GM19043 (cell line): ENCODE data around the gene INSYN2A.

Experiments used
- ATAC-seq: cut with Tn5 transposase; IDR thresholded peaks from one replicate; pipeline ENCODE4 v1.9.1; 2021; ENCODE audit warnings: low read depth; ENCODE audit not compliant: unreplicated experiment

The INSYN2A gene, protein sequence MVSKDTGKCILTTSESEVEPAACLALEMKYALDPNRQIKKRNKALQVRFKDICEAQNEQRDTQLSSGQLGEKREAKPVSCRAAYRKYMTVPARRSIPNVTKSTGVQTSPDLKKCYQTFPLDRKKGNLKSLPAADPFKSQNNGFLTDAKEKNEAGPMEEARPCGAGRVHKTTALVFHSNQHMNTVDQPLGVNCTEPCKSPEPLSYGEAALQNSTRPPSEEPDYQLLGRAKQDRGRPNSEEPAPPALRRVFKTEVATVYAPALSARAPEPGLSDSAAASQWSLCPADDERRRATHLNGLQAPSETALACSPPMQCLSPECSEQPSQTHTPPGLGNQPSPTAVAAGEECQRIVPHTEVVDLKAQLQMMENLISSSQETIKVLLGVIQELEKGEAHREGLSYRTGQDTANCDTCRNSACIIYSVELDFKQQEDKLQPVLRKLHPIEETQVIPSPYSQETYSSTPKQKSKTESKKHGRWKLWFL

DNA sequence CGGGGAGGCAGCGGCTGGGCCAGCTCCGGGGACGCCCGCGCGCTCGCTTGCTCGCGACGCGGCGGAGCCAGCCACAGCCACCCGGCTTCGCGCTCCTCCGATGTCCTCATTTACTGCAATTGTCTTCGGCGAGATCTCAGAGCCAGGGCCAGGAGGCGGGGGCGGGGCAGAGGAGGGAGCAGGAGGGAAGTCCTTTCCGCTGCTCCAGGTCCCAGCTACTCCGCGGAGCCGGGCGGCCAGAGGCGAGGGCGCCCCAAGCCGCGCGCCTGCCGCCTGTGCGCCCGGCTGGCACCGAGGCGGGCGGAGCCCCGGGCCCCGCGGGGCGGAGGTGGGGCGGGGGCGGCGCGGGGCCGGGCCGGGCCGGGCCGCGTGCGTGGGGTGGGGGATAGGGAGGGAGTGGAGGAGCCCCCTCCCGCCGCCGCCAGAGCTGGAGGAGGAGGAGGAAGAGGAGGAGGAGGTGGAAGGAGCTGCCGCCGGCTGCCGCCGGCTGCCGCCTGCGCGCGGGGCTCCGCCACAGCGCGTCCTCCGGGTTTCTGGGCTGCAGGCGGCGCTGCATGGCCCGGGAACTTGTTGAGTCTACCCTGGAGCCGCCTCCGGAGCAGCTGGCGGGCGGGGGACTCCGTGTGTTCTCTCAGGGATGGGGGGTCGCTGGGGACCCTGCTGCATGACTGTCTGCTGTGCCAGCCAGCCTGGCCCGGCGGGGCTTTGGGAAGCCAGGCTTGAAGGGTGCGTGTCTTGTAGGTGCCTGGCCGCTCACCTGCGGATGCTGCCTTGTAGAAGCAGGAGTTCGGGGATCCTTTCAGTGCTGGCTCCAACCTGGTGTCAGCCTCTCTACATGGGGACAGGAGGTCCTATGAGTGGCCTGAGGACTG, at the start of gene INSYN2A:
Gene INSYN2A, minus strand, starts transcription at position 310 of the 872 bp plus-strand sequence. CDS start 20,196 bp downstream, outside the sequence.
- no peak for ATAC-seq

DNA sequence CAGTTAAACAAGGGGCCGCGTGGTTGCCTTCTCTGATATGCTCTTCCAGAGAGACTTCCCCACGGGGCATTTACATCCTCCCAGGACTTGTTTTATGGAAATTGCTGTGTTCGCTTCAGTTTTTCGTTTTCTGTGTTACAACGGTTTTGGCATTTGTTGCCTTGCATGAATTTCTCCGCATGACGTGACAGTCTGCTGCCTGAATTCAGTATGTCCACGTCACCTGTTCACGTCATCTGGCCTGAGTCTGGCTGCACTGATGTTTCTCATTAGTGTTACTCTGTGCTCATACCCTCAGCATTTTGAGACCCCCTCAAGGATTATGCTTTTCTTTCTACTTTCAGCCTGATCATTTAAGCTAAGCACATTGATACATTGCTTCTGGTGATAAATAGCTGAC, 49.1 kb upstream of the INSYN2A start:
- ATAC-seq: no peak

DNA sequence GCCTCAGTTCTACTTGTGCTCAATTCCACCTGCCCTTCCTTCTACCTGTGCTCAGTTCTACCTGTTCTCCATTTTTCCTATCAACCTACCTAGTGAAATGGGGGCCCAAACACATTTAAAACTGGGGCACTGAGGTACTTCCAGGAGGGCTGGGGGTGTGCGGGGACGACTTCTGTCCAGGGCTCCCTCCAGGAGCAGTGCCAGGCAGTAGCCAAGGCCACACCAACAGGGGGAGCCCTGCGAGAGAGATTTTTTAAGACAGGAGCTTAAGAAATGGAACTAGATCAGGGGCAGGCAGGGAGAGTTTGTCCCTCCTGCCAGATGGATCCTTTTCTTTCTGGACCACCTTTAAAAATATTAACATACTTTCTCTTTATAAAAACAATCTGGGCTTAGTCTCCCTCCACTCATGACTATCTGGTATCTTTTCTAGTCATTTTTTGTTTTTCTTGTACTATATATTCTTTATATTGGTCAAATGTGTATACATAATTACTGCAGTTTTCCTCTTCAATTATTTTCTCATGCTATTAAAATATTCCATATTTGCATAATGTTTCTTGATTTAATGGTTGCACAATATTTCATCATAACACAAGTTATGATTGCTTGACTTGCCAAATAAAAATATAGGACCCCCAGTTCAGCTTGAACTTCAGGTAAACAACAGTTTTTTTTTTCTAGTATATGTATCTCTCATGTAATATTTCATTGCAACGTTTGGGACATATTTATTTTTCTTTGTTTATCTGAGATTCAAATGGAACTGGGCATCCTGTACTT, 47.3 kb upstream of the INSYN2A start:
- ATAC-seq: no peak

DNA sequence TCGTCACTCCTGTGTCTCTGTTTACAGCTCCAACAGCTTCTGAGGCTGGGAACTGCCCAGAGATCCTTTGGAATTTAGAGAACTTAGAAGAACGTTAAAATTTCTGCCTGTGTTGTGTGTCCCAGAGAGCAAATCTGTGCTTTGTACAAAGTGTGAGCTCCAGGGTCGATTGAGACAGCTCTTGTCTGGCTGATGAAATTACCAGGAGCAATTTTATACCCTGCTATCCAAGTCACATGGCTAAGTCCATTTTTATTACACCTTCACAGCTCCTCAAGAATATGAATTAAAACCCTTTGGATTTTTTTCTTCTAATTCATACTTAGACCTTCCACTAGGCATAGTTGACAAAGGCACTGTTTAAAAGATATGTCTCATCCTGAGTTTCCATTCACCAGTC, 46.5 kb upstream of the INSYN2A start:
- ATAC-seq: no peak

DNA sequence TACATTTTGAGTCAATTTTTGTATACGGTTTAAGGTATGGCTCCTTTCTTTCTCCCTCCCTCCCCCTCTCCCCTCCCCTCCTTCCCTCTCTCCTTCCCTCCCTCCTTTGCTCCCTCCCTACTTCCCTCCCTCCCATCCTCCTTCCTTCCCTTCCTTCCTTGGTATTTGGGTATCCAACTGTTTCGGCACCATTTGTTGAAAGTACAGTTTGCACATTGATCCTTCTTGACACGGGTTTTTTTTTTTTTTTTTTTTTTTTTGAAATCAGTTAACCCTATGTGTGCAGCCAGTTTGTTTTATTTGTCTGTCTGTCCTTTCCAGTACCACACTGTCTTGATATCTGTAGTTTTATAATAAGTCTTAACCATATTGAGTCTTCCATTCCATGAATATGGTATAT, 39.9 kb upstream of the INSYN2A start:
- no peak for ATAC-seq

DNA sequence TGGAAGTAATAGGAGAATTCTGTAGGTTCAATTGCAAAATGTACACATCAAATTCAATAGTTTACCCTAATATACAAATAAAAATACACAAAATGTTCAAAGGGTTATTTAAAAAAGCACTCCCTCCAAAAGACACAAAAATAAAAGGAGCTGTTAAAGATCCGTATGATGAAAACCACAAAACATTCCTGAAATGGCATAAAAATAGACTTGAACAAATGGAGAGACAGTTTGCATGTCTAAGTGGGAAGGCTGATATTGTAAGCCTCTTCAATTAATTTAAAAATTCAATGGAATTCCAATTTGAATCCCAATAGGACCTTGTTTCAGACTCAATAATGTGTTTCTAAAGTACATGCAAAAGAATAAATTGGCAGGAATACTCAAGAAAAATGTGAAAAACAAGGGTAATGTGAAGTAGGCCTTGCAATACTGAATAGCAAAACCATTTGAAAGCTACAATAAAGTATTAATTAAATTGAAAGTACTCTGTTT, 38.0 kb upstream of the INSYN2A start:
- ATAC-seq: no peak

DNA sequence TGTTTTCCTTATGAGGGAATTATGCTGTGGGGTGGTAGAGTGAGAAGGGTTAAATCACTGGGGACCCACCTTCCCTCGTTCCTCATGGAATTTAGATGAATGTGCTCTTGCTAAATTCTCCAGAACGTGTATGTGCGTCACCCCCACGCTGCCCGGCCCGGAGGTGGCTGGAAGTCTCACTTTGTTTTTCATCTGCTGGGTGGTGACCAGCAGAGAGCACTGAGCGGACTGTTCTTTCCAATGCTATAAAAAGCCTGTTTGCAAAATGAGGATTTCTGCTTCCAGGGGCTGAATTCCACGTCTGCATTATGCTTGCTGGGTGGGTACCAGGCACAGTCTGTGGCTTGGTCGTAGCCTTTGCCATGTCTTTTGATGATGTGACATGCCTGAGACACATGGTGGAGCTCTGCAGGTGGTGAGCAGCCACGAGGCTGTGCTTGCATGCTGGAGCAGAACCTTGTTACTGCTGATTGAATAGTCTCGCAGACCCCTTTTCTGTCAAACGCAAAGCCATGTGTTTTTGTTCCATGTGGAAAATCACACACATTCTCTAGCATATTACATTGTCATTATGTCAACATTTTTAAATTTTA, 31.9 kb upstream of the INSYN2A start:
- ATAC-seq: no peak

DNA sequence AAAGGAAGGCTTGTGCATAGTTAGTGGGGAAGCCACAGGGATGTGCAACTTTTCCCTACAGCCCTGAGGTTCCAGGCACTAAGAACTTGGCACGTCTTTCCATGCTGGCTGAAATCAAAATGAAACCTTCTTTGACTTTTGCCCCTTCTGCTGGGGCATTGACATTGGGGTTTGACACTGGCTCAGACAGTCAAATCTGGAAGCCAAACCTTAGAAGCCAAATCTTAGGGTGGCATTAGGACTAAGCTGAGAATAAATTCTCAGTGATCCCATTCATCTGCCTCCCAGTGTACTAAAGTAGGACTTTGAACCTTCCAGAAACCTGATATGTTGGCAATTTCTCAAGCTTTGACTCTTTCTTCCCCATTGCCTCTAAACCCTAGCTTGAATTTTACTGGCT, 31.3 kb upstream of the INSYN2A start:
- no peak for ATAC-seq

DNA sequence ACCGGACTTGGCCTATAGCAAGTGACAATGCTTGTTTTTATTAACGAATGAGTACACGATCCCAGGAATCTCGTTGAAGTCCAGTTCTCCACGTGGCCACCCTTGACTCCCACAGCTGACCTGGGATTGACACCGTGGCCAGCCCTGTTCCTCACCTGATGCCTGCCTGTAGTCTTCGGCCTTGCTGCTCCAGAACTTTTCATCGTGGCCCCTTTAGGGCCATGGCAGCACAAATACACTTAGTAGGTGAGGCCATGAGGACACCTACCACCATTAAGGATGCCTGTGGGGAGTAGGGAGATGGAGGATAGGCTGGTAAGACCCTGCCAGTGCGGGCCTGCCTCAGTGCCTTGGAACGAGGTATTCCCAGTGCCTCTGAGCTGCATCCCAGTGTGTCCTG, 30.6 kb upstream of the INSYN2A start:
- no peak for ATAC-seq

DNA sequence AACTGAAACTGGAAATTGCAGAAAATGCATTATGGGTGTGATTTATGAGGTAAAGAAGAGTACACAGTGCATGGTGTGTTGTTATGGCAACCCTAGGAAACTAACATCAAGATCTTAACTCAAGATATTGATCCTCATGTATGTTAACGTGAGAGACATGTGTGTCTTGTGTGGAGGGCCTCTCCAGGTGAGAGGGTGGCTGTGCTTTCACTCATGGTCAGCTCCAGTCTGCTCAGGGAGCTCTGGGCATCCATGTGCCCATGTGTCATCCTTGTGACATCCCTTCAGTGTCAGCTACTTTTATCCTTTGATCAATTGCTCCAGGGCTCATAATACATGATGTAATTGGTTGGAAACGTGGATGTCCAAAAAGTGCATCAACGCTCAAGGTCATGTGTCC, 24.9 kb upstream of the INSYN2A start:
- ATAC-seq: no peak

DNA sequence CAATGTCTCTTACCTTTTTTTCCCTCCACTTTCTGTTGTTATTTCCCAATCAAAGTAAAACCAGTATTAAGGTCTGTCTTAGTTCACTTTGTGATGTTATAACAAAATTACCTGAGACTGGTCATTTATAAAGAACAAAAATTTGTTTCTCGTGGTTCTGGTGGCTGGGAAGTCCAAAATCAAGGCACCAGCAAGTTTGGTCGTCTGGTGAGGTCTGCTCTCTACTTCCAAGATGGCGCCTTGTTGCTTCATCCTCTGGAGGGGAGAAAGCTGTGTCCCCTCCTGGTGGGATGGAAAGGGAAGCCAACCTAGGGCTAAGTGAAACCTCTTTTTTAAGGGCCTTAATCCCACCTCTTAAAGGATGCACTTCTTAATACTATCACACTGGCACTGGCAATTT, 22.3 kb upstream of the INSYN2A start:
- ATAC-seq: no peak

DNA sequence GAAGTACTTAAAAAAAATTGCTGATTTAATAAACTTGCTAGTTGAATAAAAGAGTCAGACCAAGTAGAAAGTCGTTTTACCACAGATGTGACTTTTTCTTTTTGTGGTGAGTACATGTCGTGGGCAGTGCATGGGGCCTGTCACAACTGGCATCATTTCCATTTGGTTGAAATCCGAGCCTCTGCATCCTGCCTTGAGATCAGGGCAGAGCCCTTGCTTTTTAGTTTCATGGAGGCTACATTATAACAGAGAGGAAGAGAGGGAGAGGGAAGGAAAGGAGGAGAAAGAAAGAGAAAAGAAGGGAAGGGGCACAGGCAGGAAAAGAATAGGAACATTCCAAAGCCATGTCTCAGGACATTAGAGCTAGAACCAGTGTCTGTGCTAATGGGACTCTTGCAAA, 20.4 kb upstream of the INSYN2A start:
- ATAC-seq: no peak

DNA sequence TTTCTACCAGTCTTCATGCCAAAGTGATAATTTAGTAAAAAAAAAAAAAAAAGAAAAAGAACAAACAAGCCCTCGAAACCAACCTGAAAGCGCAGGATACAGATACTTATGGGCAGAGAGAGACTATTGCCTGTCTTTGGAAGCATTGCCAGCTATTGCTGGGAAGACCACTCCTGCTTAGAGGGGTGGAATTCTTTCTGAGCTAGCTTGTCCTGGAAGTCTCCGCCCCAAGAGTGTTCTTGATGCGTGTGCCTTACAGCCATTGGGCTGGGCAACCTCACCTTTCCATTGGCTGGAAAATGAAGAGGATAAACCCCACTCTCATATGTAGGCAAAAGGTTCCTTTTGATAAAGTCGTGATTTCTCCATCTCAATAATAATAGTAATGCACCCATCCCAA, 19.9 kb upstream of the INSYN2A start:
- no peak for ATAC-seq

DNA sequence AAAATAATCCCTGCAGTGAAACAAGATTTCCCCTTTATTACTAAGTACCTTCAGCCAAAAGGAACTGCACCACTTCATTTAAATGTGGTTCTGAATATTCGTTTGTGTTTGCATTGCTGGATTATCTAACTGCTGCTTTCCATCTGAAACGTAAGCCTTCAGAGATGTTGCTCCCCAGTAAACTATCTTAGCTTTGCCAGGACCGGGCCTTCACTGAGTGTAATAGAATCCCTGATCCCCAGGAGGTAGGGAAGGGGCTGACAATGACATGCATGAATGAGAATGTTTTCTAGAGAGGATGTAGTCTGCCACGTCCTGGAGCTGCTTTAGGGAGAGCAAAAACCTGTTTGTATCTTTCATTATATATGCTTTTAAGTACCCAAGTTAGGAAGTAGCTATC, 19.5 kb upstream of the INSYN2A start:
- ATAC-seq: no peak

DNA sequence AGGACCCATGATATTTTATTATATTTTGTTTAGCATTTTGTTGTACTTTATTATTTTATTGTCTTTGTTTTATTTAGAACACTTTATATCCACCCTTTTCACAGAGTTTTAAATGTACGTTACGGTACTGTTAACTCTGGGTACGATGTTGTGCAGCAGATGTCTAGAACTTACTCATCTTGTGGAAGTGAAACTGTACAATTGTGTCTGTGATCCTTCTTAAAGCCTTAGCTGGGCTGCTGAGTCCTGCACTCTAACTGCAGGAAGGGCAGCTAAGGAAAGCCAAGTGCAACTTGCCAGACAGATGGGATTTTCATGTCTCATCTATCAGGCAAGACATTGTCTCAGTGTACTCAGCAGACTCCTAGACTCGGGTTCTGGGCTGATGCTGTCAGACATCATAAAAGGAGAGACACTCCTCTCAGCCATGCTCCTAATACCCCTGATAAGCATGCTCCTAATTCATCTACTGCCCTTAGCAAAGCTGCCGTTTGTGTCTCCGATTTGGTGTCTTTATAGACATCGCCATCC, 14.6 kb upstream of the INSYN2A start:
- ATAC-seq: peak; percentile 66

DNA sequence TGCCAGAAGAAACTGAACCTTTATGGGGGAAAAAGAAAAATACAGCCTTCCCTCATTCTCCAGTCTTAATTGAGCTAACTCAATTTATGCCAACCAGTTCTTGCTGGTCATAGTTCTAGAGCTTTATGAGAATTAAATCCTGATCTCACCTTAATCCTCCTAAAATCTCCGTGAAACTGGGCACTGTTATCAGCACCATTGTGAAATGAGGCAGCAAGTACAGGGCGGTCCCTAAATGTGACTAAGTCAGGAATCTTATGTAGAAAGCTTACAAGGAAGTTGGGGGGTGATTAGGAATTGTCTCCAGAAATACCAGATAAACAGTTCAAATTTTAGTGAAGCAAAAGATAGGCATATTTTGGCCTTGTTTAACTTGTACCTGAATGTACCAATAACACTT, 10.7 kb upstream of the INSYN2A start:
- ATAC-seq: no peak

DNA sequence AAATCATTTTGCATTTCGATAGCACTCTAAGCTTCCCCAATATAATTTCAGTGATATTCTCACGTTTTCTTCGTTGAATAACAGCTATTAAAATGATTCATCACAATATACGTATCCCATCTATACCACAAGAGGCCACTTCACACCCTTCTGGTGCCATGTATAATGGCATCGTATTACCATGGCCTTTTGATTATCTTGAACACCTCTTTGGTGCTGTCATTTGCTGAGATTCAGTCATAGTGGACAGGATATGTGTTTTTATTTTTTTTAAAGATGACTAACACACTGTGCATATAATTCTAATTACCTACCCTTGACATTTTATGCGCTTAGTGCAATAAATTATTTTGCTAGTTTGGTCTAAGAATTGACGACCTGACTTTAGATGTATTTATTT, 6.7 kb upstream of the INSYN2A start:
- no peak for ATAC-seq

DNA sequence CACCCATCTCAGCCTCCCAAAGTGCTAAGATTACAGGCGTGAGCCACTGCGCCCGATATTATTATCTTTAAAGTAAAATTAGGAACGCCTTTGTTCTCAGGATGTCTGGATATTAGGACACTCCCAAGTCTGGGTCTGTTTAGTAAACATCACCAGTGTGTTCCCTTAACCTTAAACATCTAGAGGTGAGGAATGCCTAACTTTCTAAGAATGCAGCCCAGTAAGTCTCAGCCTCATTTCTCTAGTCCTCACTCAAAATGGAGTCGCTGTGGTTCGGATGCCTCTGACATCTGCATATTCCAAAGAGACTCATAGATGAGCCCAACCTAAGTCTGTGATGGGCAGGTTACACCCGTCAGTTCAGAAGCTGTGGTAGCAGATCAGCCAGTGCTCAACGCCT, 4.3 kb upstream of the INSYN2A start:
- no peak for ATAC-seq

DNA sequence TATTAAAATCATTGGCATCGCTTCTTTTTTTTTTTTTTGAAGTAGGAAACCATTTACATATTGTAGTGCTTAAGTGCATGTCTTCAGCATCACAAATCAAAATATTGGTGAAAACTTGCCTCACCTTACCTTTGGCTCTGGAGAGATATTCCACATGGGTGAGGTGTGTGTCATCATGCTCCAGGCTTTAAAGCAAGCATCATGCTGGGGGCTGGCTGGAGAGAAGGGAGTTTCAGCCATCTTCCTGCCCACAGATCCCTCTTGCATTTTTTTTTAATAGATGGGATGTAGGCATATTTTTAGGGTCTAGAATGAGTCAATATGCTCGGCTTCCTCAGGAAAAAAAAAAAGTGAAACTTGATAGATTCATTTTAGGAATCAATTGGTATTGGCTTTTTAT, 2.3 kb upstream of the INSYN2A start:
- ATAC-seq: no peak

DNA sequence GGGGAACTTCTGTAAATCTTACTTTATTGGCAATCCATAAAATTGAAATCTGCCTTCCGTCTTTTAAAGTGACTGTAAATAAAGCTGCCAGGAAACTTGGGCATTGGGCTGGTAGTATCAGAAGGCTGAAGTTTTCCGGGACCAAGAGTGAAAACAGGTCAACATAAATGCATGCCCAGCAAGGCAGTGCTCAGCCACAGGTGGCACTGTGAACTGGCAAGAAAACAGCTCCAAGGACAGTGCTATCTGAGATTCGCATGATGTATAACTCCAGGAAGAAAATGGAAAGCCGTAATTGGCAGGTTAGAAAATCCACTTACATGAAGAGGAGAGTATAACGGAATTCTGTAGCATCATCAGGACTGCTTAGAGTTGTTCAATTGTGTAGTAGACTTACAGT, 1.9 kb upstream of the INSYN2A start:
- no peak for ATAC-seq
